A673 (cell line): ENCODE measurements around the gene GLIPR2.

ENCODE experiments used
- CTCF ChIP-seq: fragments of 300-800, 200-600 bp; sonication (generic); conservative IDR thresholded peaks from 2 replicates; pipeline ENCODE4 v1.5.1; 2017; ENCODE audit warnings: low read depth, mild to moderate bottlenecking, antibody characterized with exemption, low read length, moderate library complexity, mixed read lengths
- EZH2 ChIP-seq: fragments of 200-600 bp; sonication (generic); IDR thresholded peaks from 2 replicates; pipeline ENCODE4 v1.6.1; 2017; ENCODE audit warnings: borderline replicate concordance, low read depth, mild to moderate bottlenecking, mixed read lengths, antibody characterized with exemption, low read length; ENCODE audit not compliant: poor library complexity, severe bottlenecking

GRCh38 chr9:36191686-36192085 lies 55.2 kb downstream of the GLIPR2 start:
- no peak for TF ChIP-seq CTCF
- TF ChIP-seq EZH2, result no peak
